Panc1 (cell line): ENCODE results near the gene MAEA.

Experiments
- CTCF ChIP-seq: fragments of 450-650 bp; IDR thresholded peaks from 2 replicates; pipeline ENCODE4 v1.5.1; 2017; ENCODE audit warnings: mild to moderate bottlenecking
- POLR2AphosphoS5 ChIP-seq: IDR thresholded peaks from 2 replicates; pipeline ENCODE4 v1.6.1; 2012; ENCODE audit warnings: mild to moderate bottlenecking, low read depth, low read length, moderate library complexity
- SIN3A ChIP-seq: IDR thresholded peaks from 2 replicates; pipeline ENCODE4 v1.6.1; 2012; ENCODE audit warnings: low read depth, mild to moderate bottlenecking, low read length, moderate library complexity, borderline replicate concordance; ENCODE audit not compliant: insufficient read depth
- TCF7L2 ChIP-seq: IDR thresholded peaks from 2 replicates; pipeline ENCODE4 v1.6.1; 2011; ENCODE audit warnings: mild to moderate bottlenecking, low read depth, low read length, inconsistent platforms
- TF ChIP-seq, protein P1 (sequence below), 2 experiments: IDR thresholded peaks; 2 replicates each; pipeline ENCODE4 v1.6.1; 2011 to 2012; ENCODE audit warnings: low read depth in 2 of 2, control low read depth in 1 of 2, low read length in 1 of 2, mild to moderate bottlenecking in 1 of 2, moderate library complexity in 1 of 2; ENCODE audit not compliant: insufficient read depth in 1 of 2

DNA sequence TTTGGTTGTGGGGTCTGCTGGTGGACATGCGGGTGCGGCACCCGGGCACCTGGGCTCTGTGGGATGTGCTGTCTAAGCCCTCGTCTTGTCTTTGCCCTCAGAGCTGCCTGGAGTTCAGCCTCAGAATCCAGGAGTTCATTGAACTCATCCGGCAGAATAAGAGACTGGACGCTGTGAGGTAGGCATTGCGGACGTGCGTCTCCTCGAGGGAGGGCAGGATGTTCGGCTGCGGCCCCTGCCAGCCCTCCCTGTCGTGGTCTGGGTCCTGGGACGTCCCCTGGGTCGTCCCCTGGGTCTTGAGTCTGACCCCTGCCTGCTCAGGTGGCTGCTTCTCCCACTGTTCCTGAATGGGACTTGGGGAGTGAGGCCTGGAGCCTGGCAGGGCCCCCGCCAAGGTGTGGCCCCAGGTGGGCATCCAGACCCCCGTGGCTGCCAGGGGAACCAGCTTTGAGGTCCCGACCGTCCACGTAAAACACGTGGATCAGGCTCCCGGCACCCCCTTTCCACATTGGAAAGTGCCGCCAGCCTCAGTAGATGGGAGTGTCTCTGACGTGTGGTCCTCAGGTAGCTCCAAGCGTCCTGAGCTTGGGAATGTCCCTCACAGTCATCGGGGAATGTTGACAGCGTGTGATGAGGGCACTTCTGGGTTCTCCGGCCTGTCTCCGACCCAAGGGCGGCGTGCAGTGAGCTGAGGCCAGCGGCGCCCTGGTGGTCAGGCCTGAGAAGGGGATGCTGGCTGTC is 38.0 kb downstream of the MAEA start:
- TF ChIP-seq CTCF (no peak), POLR2AphosphoS5 (no peak), TCF7L2 (no peak), SIN3A (no peak)
- TF ChIP-seq, protein P1, sequence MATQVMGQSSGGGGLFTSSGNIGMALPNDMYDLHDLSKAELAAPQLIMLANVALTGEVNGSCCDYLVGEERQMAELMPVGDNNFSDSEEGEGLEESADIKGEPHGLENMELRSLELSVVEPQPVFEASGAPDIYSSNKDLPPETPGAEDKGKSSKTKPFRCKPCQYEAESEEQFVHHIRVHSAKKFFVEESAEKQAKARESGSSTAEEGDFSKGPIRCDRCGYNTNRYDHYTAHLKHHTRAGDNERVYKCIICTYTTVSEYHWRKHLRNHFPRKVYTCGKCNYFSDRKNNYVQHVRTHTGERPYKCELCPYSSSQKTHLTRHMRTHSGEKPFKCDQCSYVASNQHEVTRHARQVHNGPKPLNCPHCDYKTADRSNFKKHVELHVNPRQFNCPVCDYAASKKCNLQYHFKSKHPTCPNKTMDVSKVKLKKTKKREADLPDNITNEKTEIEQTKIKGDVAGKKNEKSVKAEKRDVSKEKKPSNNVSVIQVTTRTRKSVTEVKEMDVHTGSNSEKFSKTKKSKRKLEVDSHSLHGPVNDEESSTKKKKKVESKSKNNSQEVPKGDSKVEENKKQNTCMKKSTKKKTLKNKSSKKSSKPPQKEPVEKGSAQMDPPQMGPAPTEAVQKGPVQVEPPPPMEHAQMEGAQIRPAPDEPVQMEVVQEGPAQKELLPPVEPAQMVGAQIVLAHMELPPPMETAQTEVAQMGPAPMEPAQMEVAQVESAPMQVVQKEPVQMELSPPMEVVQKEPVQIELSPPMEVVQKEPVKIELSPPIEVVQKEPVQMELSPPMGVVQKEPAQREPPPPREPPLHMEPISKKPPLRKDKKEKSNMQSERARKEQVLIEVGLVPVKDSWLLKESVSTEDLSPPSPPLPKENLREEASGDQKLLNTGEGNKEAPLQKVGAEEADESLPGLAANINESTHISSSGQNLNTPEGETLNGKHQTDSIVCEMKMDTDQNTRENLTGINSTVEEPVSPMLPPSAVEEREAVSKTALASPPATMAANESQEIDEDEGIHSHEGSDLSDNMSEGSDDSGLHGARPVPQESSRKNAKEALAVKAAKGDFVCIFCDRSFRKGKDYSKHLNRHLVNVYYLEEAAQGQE (IDR thresholded peaks at IDR 0.05; ENCODE audit: insufficient read depth in 1 of 2, low read depth in 2 of 2, low read length in 1 of 2), result no peak
